Parathyroid adenoma (tissue), 2 donors: ENCODE measurements around the gene CAB39.

Experiments
- H2AFZ ChIP-seq: fragments of 300-600 bp; sonication (generic); one replicate; pipeline ENCODE4 v1.7.0; 2017; ENCODE audit warnings: antibody characterized with exemption, mild to moderate bottlenecking
- H3K27ac ChIP-seq: fragments of 300-600 bp; sonication (generic); one replicate; pipeline ENCODE4 v1.7.0; 2017
- H3K27me3 ChIP-seq: fragments of 300-600 bp; sonication (generic); one replicate; pipeline ENCODE4 v1.7.0; 2017; ENCODE audit warnings: low read length; ENCODE audit not compliant: control insufficient read depth, insufficient read depth
- H3K36me3 ChIP-seq: fragments of 300-600 bp; sonication (generic); one replicate; pipeline ENCODE4 v1.7.0; 2017; ENCODE audit warnings: low read length; ENCODE audit not compliant: control insufficient read depth, insufficient read depth
- H3K4me1 ChIP-seq: fragments of 300-600 bp; sonication (generic); one replicate; pipeline ENCODE4 v1.7.0; 2017; ENCODE audit warnings: control low read depth
- H3K4me2 ChIP-seq: fragments of 300-600 bp; sonication (generic); one replicate; pipeline ENCODE4 v1.7.0; 2017; ENCODE audit warnings: low read length
- H3K4me3 ChIP-seq: fragments of 300-600 bp; sonication (generic); one replicate; pipeline ENCODE4 v1.7.0; 2017; ENCODE audit warnings: low read depth, low read length
- H3K79me2 ChIP-seq: fragments of 300-600 bp; sonication (generic); one replicate; pipeline ENCODE4 v1.7.0; 2017; ENCODE audit warnings: control low read depth
- H3K9ac ChIP-seq: fragments of 300-600 bp; sonication (generic); one replicate; pipeline ENCODE4 v1.7.0; 2017; ENCODE audit warnings: mild to moderate bottlenecking
- H3K9me3 ChIP-seq: fragments of 300-600 bp; sonication (generic); one replicate; pipeline ENCODE4 v1.7.0; 2017; ENCODE audit warnings: low read length; ENCODE audit not compliant: control insufficient read depth
- CTCF ChIP-seq: fragments of 300-600 bp; sonication (generic); IDR thresholded peaks from one replicate; pipeline ENCODE4 v1.7.0; 2017; ENCODE audit warnings: antibody characterized with exemption, mild to moderate bottlenecking
- donor health status: primary hyperparathyroidism.

The CAB39 gene

GRCh38 chr2:230788554-230789175, 76.0 kb downstream of the CAB39 start:
- no peak overlapping the region for H3K27ac ChIP-seq
- no peak overlapping the region for H3K4me3 ChIP-seq
- H3K9me3 ChIP-seq = peaks cover 4% of the 10 kb centered on the region
- TF ChIP-seq CTCF = no peak
- H3K4me1 ChIP-seq = no peaks in the 10 kb centered on the region
- no peak overlapping the region for H3K9ac ChIP-seq
- H2AFZ ChIP-seq = no peak overlapping the region
- H3K79me2 ChIP-seq = peaks cover 47% of the 10 kb centered on the region
- no peak overlapping the region for H3K4me2 ChIP-seq
- H3K27me3 ChIP-seq = no peaks in the 10 kb centered on the region
- H3K36me3 ChIP-seq = no peaks in the 10 kb centered on the region

- Histone ChIP-seq H3K79me2 (peaks cover 27% of the 10 kb centered on the region), H3K4me2 (no peak overlapping the region), H2AFZ (no peak overlapping the region), H3K4me1 (no peaks in the 10 kb centered on the region), H3K27me3 (no peaks in the 10 kb centered on the region), H3K27ac (no peak overlapping the region), H3K9me3 (peaks cover 4% of the 10 kb centered on the region), H3K36me3 (no peaks in the 10 kb centered on the region), H3K4me3 (no peak overlapping the region), H3K9ac (no peak overlapping the region)
- TF ChIP-seq CTCF = no peak
These were observed 78.3 kb downstream of the CAB39 start for GRCh38 chr2:230790981-230791380.

GRCh38 chr2:230793572-230794359, 81.1 kb downstream of the CAB39 start:
- no peaks in the 10 kb centered on the region for H3K9me3 ChIP-seq
- H2AFZ ChIP-seq = no peak overlapping the region
- H3K4me3 ChIP-seq = no peak overlapping the region
- no peak overlapping the region for H3K9ac ChIP-seq
- peaks cover 6% of the 10 kb centered on the region for H3K4me1 ChIP-seq
- peak overlapping the region; percentile 12 for H3K4me2 ChIP-seq
- H3K79me2 ChIP-seq = peaks cover 17% of the 10 kb centered on the region
- no peak for TF ChIP-seq CTCF
- H3K36me3 ChIP-seq = no peaks in the 10 kb centered on the region
- no peaks in the 10 kb centered on the region for H3K27me3 ChIP-seq
- no peak overlapping the region for H3K27ac ChIP-seq

GRCh38 chr2:230794497-230794896, 81.9 kb downstream of the CAB39 start:
- H3K4me2 ChIP-seq = peak overlapping the region; percentile 12
- H3K9me3 ChIP-seq = no peaks in the 10 kb centered on the region
- no peak overlapping the region for H3K4me3 ChIP-seq
- no peaks in the 10 kb centered on the region for H3K36me3 ChIP-seq
- peaks cover 6% of the 10 kb centered on the region for H3K4me1 ChIP-seq
- no peaks in the 10 kb centered on the region for H3K27me3 ChIP-seq
- H3K9ac ChIP-seq = no peak overlapping the region
- H3K27ac ChIP-seq = no peak overlapping the region
- H2AFZ ChIP-seq = no peak overlapping the region
- no peak for TF ChIP-seq CTCF
- peaks cover 13% of the 10 kb centered on the region for H3K79me2 ChIP-seq
